Kidney epithelial cell (primary cell): Measurements from ENCODE around the gene FAM83C. TPM values are rescaled to one million over a fixed set of nuclear protein-coding genes. Genes with fewer than 3 reads are reported as not detected.

Source experiments
- DNase-seq: peaks from one replicate; pipeline ENCODE4 v3.0.0-alpha.2; 2010; ENCODE audit warnings: low read depth
- H3K27me3 ChIP-seq: 2 replicates; pipeline ENCODE4 v1.6.0; 2011; ENCODE audit warnings: low read length; ENCODE audit not compliant: control insufficient read depth, insufficient read depth
- H3K36me3 ChIP-seq: 2 replicates; pipeline ENCODE4 v1.5.1; 2011; ENCODE audit warnings: low read length; ENCODE audit not compliant: control insufficient read depth, insufficient read depth
- H3K4me3 ChIP-seq: 2 replicates; pipeline ENCODE4 v1.5.1; 2011; ENCODE audit warnings: low read depth, mild to moderate bottlenecking, control low read depth, low read length
- CTCF ChIP-seq: IDR thresholded peaks from 2 replicates; pipeline ENCODE4 v1.5.1; 2011; ENCODE audit warnings: mild to moderate bottlenecking, moderate library complexity, low read length, control low read depth, inconsistent platforms; ENCODE audit not compliant: insufficient read depth, poor library complexity, severe bottlenecking
- total RNA-seq: library from RNA; depleted of rRNA; stranded (reverse); fragments of >200 nt; gene quantifications from 2 replicates; pipeline ENCODE4 v1.2.3, GENCODE V29; 2015

Gene FAM83C
- total RNA-seq, 1 donor from 2014 or later: not detected

DNA sequence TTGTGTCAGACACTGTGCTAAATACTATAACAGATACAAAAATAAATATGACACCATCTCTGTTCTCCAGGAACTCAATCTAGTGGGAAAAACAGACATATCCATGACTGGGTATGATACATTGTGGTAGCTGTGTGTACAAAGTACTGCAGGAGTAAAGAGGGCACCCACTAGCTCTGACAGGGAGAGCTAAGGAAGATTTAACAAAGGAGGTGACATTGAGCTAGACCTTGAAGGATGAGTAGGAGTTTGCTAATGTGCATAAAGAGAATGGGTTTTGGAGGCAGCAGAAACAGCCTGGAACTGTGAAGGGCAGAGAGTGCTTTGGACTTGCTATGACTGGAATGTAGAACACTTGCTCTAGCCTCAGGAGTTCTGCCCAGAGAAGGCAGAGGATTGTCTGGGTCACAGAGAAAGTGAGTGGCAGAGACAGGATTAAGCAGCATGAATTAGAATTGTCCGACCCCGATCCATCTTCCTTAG lies 51.4 kb downstream of the FAM83C start:
- Histone ChIP-seq H3K4me3 (no peak overlapping the region), H3K27me3 (no peaks in the 10 kb centered on the region), H3K36me3 (no peaks in the 10 kb centered on the region)
- no peak for DNase-seq
- no peak for TF ChIP-seq CTCF

GRCh38 chr20:35240083-35240810 lies 52.0 kb downstream of the FAM83C start:
- no peaks in the 10 kb centered on the region for H3K27me3 ChIP-seq
- H3K4me3 ChIP-seq: no peak overlapping the region
- no peak for TF ChIP-seq CTCF
- no peaks in the 10 kb centered on the region for H3K36me3 ChIP-seq
- no peak for DNase-seq

- Histone ChIP-seq H3K27me3 (no peaks in the 10 kb centered on the region), H3K4me3 (no peak overlapping the region), H3K36me3 (no peaks in the 10 kb centered on the region)
- DNase-seq: no peak
- no peak for TF ChIP-seq CTCF
Measured at GRCh38 chr20:35238735-35239134, 53.5 kb downstream of the FAM83C start.

DNA sequence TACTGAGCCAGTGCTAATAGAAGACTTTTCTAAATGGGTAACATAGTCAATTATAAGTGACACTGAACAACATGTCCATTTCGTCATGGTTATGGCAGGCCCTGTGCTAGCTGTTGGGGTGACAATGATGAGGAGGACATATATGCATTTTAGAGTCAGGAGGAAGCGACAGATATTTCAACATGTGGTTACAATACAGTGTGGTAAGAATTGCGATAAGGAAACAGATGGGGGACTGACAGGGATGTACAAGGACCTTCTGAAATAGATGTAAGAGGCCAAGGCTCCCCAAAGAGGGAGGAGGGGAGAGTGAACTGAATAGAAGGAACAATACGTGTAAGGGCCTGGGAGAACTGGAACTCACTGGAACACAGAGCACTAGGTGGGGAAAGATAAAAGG lies 54.1 kb downstream of the FAM83C start:
- DNase-seq: no peak
- Histone ChIP-seq H3K36me3 (no peaks in the 10 kb centered on the region), H3K27me3 (no peaks in the 10 kb centered on the region), H3K4me3 (no peak overlapping the region)
- no peak for TF ChIP-seq CTCF

DNA sequence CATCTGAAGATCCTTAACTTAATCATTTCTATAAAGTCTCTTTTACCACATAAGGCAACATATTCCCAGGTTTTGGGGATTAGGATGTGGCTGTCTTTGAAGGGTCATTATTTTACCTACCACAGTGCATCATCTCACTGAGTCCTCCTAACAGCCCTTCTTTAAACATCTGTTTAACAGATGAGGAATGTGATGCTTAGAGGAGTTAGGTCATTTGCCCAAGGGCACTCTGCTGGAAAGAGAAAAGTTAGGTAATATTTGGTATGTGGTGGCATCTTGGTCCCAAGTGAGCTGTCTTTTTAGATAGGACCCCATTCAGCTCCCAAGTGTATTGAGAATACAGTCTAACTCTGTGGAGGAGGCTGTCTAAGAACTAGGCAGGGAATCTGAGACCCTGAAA lies 54.7 kb downstream of the FAM83C start:
- no peak for DNase-seq
- H3K36me3 ChIP-seq: no peaks in the 10 kb centered on the region
- H3K27me3 ChIP-seq: no peaks in the 10 kb centered on the region
- no peak overlapping the region for H3K4me3 ChIP-seq
- TF ChIP-seq CTCF: no peak

DNA sequence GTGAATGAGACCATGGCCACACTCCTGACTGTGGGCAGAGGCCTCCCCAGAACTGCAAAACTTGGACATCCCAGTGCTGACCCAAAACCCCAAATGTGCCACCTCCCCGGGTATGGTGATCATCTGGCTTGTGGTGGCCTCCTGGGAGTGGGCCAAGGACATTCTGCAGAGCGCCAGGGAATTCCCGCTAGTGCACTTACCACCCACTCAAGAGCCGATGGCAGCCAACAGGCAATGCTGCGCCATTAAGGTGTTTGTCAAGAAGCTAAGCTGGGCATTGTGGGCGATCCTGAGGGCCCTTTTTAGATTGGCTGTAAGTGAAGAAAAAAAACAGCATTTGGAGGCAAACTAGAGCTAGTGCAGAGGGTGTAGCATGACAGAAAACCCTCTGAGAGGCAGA lies 56.3 kb downstream of the FAM83C start:
- no peaks in the 10 kb centered on the region for H3K27me3 ChIP-seq
- TF ChIP-seq CTCF: no peak
- H3K36me3 ChIP-seq: no peaks in the 10 kb centered on the region
- no peak overlapping the region for H3K4me3 ChIP-seq
- DNase-seq: no peak
